Body of pancreas (tissue), 4 donors: ENCODE measurements around the gene HIF3A.

Experiments used
- CTCF ChIP-seq, 7 experiments: fragments of 450-650 bp in 4 of 7; fragments of 200-600 bp in 3 of 7; sonication (generic) in 3 of 7; IDR thresholded peaks; one replicate each; pipeline ENCODE4 v1.5.1; 2016 to 2019; ENCODE audit warnings: antibody characterized with exemption in 7 of 7
- POLR2A ChIP-seq, 3 donors: fragments of 450-650 bp; IDR thresholded peaks; one replicate each; pipeline ENCODE4 v1.6.1; 2016; ENCODE audit warnings: antibody characterized with exemption in 3 of 3, mild to moderate bottlenecking in 2 of 3

- TF ChIP-seq POLR2A (IDR thresholded peaks at IDR 0.05) (no peak), CTCF (IDR thresholded peaks at IDR 0.05) (no peak)
Observed at GRCh38 chr19:46270521-46271256, 26.2 kb upstream of the HIF3A start.
